Neural progenitor cell (in vitro differentiated cells): ENCODE measurements around the gene CACNA1B. TPM values are rescaled to one million over a fixed set of nuclear protein-coding genes. Genes with fewer than 3 reads are reported as not detected.

Experiments
- DNase-seq: peaks from one replicate; pipeline ENCODE4 v3.0.0-alpha.2; 2016; ENCODE audit warnings: low spot score
- H2AFZ ChIP-seq: fragments of 200-600 bp; sonication (generic); replicated peaks from 2 replicates; pipeline ENCODE4 v1.6.1; 2016; ENCODE audit warnings: antibody characterized with exemption
- H3F3A ChIP-seq: fragments of 200-600 bp; sonication (generic); 2 replicates; pipeline ENCODE4 v1.6.1; 2016; ENCODE audit warnings: antibody characterized with exemption, low read depth
- H3K27ac ChIP-seq: fragments of 200-600 bp; sonication (generic); 2 replicates; pipeline ENCODE4 v1.5.1; 2016; ENCODE audit warnings: mild to moderate bottlenecking
- H3K27me3 ChIP-seq: fragments of 200-600 bp; sonication (generic); 2 replicates; pipeline ENCODE4 v1.6.1; 2016; ENCODE audit warnings: mild to moderate bottlenecking, moderate library complexity
- H3K36me3 ChIP-seq: fragments of 200-600 bp; sonication (generic); 2 replicates; pipeline ENCODE4 v1.5.1; 2016
- H3K4me1 ChIP-seq: fragments of 200-600 bp; sonication (generic); 2 replicates; pipeline ENCODE4 v1.6.1; 2016; ENCODE audit warnings: mixed run types
- H3K4me2 ChIP-seq: fragments of 200-600 bp; sonication (generic); 2 replicates; pipeline ENCODE4 v1.6.1; 2016
- H3K4me3 ChIP-seq: fragments of 200-600 bp; sonication (generic); 2 replicates; pipeline ENCODE4 v1.5.1; 2016
- H3K79me2 ChIP-seq: fragments of 200-600 bp; sonication (generic); 2 replicates; pipeline ENCODE4 v1.6.1; 2016; ENCODE audit warnings: low read depth
- H3K9ac ChIP-seq: fragments of 200-600 bp; sonication (generic); 2 replicates; pipeline ENCODE4 v1.6.1; 2016
- H3K9me3 ChIP-seq: fragments of 200-600 bp; sonication (generic); 2 replicates; pipeline ENCODE4 v1.5.1; 2016; ENCODE audit warnings: low read depth
- H4K20me1 ChIP-seq: fragments of 200-600 bp; sonication (generic); 2 replicates; pipeline ENCODE4 v1.6.1; 2016; ENCODE audit warnings: low read depth
- H3K27ac Mint-ChIP-seq: 3 replicates; pipeline ENCODE4 v1.8.0; 2021; ENCODE audit warnings: mixed read lengths
- H3K27me3 Mint-ChIP-seq: 2 replicates; pipeline ENCODE4 v1.8.0; 2022; ENCODE audit warnings: low read depth, mild to moderate bottlenecking, inconsistent platforms, moderate library complexity, mixed read lengths; ENCODE audit not compliant: insufficient read depth
- H3K36me3 Mint-ChIP-seq: 3 replicates; pipeline ENCODE4 v1.8.0; 2021; ENCODE audit warnings: mixed read lengths
- H3K4me1 Mint-ChIP-seq: 3 replicates; pipeline ENCODE4 v1.8.0; 2021; ENCODE audit warnings: mixed read lengths
- H3K4me3 Mint-ChIP-seq: 3 replicates; pipeline ENCODE4 v1.8.0; 2021; ENCODE audit warnings: mild to moderate bottlenecking, moderate library complexity, mixed read lengths
- H3K9me3 Mint-ChIP-seq: 3 replicates; pipeline ENCODE4 v1.8.0; 2020; ENCODE audit warnings: mixed read lengths
- EZH2 ChIP-seq: fragments of 200-600 bp; sonication (generic); IDR thresholded peaks from 2 replicates; pipeline ENCODE4 v1.6.1; 2017; ENCODE audit warnings: antibody characterized with exemption, mild to moderate bottlenecking, moderate library complexity
- EZH2phosphoT487 ChIP-seq: fragments of 200-600 bp; sonication (generic); IDR thresholded peaks from 2 replicates; pipeline ENCODE4 v1.6.1; 2017; ENCODE audit warnings: antibody characterized with exemption
- total RNA-seq: library from RNA; depleted of rRNA; stranded (reverse); fragments of >200 nt; gene quantifications from 2 replicates; pipeline ENCODE4 v1.2.3, GENCODE V29; 2015; ENCODE audit warnings: low replicate concordance
- TF ChIP-seq, protein P1 (sequence below): fragments of 200-600 bp; sonication (generic); IDR thresholded peaks from 2 replicates; pipeline ENCODE4 v1.5.1; 2017; ENCODE audit warnings: antibody characterized with exemption, mild to moderate bottlenecking

CACNA1B gene
- total RNA-seq, 1 donor from 2014 or later, result 0.30 TPM

DNA sequence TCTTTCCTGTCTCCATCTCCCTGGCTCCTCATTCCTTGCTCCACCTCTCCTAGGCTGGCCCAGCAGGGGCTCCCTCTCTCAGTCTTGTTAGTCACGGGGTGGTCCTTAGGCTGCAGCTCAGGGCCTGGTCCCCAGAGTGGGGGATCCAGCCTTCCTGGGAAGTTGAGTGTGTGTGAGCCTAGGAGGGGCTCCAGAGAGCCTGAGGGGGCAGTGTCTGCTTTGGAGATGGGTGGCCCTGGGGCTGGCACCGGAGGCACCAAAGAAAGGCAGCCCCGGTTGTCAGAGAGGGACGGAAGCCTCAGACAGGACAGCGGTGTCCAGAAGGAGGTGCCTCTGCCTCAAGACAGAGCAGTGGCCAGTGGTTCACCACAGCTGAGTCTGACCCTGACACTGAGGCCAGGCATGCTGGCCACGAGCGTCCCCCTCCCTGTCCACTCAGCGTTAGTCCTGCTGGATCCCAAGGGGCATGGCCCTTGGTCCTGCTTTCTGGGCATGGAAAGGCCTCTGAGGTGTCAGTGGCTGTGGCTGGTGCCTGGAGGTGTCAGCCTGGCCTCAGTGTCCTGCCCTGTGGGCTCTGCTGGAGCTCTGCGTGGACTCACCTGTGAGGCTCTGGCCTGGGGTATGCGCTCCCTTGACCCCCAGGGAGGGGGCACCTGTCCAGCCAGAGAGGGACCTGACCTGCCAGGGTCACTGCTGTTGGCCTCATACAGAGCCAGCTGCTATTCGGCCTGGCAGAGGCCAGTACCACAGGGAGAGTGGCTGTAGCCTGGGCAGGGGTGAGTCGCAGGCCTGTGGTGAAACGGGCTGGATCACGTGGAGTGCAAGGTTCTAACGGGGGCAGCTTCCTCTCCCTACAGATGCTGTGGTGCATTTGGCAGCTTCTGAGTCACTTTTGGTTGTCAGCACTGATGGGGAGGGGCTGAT is 130.6 kb downstream of the CACNA1B start:
- no peaks in the 10 kb centered on the region for H3K9me3 ChIP-seq
- no peaks in the 10 kb centered on the region for H3K36me3 ChIP-seq
- Mint-ChIP-seq H3K27ac (no peak overlapping the region), H3K4me1 (peaks cover 6% of the 10 kb centered on the region), H3K4me3 (no peak overlapping the region), H3K9me3 (no peaks in the 10 kb centered on the region), H3K27me3 (peaks cover 9% of the 10 kb centered on the region), H3K36me3 (no peaks in the 10 kb centered on the region)
- no peaks in the 10 kb centered on the region for H3K4me1 ChIP-seq
- no peaks in the 10 kb centered on the region for H3K27me3 ChIP-seq
- H3K27ac ChIP-seq, result no peak overlapping the region
- TF ChIP-seq EZH2 (no peak), EZH2phosphoT487 (no peak)
- TF ChIP-seq, protein P1, sequence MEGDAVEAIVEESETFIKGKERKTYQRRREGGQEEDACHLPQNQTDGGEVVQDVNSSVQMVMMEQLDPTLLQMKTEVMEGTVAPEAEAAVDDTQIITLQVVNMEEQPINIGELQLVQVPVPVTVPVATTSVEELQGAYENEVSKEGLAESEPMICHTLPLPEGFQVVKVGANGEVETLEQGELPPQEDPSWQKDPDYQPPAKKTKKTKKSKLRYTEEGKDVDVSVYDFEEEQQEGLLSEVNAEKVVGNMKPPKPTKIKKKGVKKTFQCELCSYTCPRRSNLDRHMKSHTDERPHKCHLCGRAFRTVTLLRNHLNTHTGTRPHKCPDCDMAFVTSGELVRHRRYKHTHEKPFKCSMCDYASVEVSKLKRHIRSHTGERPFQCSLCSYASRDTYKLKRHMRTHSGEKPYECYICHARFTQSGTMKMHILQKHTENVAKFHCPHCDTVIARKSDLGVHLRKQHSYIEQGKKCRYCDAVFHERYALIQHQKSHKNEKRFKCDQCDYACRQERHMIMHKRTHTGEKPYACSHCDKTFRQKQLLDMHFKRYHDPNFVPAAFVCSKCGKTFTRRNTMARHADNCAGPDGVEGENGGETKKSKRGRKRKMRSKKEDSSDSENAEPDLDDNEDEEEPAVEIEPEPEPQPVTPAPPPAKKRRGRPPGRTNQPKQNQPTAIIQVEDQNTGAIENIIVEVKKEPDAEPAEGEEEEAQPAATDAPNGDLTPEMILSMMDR, result no peak
- H3K9ac ChIP-seq, result no peak overlapping the region
- H4K20me1 ChIP-seq, result no peaks in the 10 kb centered on the region
- H3F3A ChIP-seq, result no peaks in the 10 kb centered on the region
- no peak overlapping the region for H3K4me3 ChIP-seq
- no peak overlapping the region for H3K4me2 ChIP-seq
- DNase-seq, result no peak
- H2AFZ ChIP-seq, result no peak overlapping the region
- H3K79me2 ChIP-seq, result no peaks in the 10 kb centered on the region

DNA sequence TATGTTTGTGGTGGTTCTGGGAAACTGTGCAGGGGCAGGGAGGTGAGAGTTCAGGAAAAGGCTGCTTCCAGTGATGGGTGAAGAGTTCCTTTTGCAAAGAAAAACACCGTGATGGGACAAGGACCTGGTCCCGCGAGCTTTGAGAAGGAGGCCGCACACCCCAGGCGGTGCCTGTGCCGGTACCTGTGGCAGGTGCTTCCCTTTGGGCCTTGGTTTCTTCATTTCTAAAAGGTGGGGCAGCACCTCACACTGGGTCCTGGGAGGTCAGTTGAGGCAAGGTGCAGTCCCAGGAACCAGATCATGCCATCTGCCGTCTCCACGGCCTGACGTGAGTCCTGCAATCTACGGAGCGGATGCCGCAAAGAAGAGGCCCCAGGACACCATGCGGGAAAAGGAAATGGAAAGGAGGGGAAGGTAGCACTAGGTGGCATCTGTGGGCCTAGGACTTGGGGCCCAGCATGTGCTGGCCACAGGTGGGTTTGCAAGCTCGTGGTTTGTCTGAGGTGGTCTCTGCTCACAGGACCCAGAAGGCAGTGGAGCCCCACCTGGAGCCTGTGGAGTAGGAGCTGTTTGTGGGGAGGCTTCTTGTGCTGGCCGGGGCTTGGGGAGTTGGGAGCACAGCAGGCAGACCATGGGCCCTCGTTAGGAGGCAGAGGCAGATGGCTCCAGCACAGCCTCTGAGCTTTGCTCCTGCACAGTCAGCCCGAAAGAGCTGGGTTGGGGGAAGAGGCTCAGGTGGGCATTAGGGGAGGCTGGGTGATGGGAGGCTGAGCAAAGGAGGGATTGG is 131.6 kb downstream of the CACNA1B start:
- H3K36me3 Mint-ChIP-seq, result no peaks in the 10 kb centered on the region
- no peak overlapping the region for H3K27ac Mint-ChIP-seq
- Histone ChIP-seq H3K4me3 (no peak overlapping the region), H3K9ac (no peak overlapping the region), H3F3A (no peaks in the 10 kb centered on the region), H3K27me3 (no peaks in the 10 kb centered on the region), H3K36me3 (no peaks in the 10 kb centered on the region), H4K20me1 (no peaks in the 10 kb centered on the region), H3K4me1 (no peaks in the 10 kb centered on the region), H2AFZ (no peak overlapping the region), H3K27ac (no peak overlapping the region), H3K9me3 (no peaks in the 10 kb centered on the region), H3K4me2 (no peak overlapping the region), H3K79me2 (no peaks in the 10 kb centered on the region)
- peaks cover 6% of the 10 kb centered on the region for H3K4me1 Mint-ChIP-seq
- DNase-seq, result no peak
- H3K9me3 Mint-ChIP-seq, result no peaks in the 10 kb centered on the region
- peaks cover 7% of the 10 kb centered on the region for H3K27me3 Mint-ChIP-seq
- TF ChIP-seq, protein P1, result no peak
- TF ChIP-seq EZH2 (no peak), EZH2phosphoT487 (no peak)
- no peak overlapping the region for H3K4me3 Mint-ChIP-seq

DNA sequence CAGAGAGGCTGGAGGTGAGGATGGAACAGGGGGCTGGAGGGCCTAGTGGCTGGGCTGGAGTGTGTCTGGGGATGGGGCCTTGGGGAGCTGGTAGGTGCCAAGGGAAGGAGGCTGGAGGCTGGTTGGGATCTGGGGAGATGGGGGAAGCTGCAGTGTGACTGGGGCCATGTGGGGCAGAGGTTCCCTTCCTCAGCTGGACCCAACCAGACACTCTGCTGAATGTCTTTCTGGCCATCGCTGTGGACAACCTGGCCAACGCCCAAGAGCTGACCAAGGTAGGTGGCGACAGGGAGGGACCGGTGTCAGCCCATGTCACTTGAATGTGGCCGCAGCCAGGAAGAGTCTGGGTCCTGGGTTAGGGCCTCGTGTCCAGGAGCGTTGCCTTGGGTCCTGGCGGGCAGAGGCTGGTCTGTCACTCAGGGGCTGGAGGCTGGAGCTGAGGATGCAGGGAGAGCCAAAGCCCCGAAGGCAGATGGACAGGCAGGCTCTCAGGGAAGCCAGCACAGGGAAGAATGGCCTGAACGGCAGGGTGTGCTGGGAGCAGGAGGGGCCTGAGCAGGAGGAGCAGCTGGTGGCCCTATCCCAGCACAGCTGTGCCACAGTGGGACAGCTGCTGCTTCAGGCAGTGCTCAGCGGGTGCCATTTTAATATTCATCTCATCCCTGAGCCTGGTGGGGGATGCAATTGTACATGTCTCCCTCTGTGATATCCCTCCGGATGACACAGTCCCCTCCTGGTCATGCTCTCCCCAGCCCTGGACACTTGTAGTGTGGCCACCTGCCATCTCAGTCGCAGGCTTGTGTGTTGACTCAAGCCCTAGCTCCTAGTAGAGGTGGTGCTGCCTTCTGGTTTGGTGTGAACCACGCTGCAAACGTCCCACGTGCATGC is 132.5 kb downstream of the CACNA1B start:
- H3F3A ChIP-seq, result no peaks in the 10 kb centered on the region
- DNase-seq, result no peak
- no peaks in the 10 kb centered on the region for H3K36me3 Mint-ChIP-seq
- no peaks in the 10 kb centered on the region for H3K79me2 ChIP-seq
- no peaks in the 10 kb centered on the region for H3K4me1 ChIP-seq
- H3K4me1 Mint-ChIP-seq, result peaks cover 6% of the 10 kb centered on the region
- no peak overlapping the region for H3K4me3 Mint-ChIP-seq
- H3K27ac ChIP-seq, result no peak overlapping the region
- H3K9me3 Mint-ChIP-seq, result no peaks in the 10 kb centered on the region
- no peak overlapping the region for H2AFZ ChIP-seq
- no peak overlapping the region for H3K9ac ChIP-seq
- H3K36me3 ChIP-seq, result no peaks in the 10 kb centered on the region
- H4K20me1 ChIP-seq, result no peaks in the 10 kb centered on the region
- H3K4me3 ChIP-seq, result no peak overlapping the region
- no peaks in the 10 kb centered on the region for H3K9me3 ChIP-seq
- no peak for TF ChIP-seq EZH2
- TF ChIP-seq EZH2phosphoT487, result no peak
- TF ChIP-seq, protein P1, result no peak
- no peak overlapping the region for H3K4me2 ChIP-seq
- peaks cover 7% of the 10 kb centered on the region for H3K27me3 Mint-ChIP-seq
- H3K27ac Mint-ChIP-seq, result no peak overlapping the region
- no peaks in the 10 kb centered on the region for H3K27me3 ChIP-seq
